Measurements from ENCODE around the gene TPSD1.
A peak's percentile ranks its signal among the peaks of the same experiment; 100 is the strongest.
"Not testable (repeated sequence)": the region's sequence is repeated elsewhere in the genome, so short reads cannot be mapped to it uniquely, and the experiment has no call there.

TPSD1 gene

DNA sequence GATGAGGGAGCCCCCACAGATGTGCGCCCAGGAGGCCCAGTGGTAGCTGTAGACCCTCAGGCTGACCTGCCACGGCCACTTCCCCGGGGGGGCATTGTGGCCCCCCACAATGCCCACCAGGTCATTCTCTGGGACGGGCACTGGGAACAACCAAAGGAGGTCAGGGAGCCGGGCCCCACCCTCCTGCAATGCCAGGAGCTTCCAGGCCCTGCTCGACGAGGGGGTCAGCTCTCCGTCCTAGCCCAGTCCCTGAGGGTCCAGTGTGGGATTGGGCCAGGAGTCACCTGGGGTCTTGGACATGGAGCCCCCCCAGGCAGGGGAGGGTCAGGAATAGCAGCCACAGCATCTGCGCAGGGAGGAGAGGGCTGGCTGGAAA, 7.0 kb downstream of the TPSD1 start:
- DNase-seq (ENCODE audit: low spot score), result no peak

DNA sequence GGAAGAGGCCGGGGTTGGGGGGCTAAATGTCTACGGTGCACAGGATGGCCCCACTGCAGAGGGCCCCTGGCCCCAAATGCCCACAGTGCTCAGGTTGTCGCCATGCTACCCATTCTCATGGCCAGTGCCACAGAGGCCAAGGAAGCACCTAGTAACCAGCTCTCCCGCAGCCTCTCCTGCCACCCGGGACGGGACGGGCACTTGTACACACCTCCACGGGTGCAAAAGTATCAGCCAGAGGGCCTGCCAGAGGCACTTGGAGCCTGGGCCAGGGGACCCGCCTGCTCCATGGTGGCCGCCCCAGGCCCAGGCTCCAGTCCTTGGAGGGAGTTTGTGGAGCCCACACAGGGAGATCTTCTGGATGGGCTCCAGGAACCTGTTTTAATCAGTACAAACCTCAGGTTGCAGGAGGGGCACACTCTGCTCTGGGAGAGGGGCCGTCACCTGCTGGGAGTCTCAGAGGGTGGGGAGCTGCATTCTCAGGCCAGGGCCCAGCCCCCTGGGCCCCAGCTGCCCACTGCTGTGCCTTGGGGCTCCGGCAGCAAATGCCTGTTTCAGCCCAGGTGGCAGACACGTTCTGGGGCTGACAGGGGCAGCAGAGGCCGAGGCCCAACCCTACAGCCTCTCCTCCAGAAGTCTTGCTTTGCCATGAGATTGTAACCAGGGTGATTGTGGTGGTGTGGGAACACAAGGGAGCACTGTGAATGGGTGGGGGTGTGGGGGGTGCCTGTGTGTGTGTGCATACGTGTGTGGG, 7.9 kb downstream of the TPSD1 start:
- no peak for DNase-seq (ENCODE audit: low spot score)

DNA sequence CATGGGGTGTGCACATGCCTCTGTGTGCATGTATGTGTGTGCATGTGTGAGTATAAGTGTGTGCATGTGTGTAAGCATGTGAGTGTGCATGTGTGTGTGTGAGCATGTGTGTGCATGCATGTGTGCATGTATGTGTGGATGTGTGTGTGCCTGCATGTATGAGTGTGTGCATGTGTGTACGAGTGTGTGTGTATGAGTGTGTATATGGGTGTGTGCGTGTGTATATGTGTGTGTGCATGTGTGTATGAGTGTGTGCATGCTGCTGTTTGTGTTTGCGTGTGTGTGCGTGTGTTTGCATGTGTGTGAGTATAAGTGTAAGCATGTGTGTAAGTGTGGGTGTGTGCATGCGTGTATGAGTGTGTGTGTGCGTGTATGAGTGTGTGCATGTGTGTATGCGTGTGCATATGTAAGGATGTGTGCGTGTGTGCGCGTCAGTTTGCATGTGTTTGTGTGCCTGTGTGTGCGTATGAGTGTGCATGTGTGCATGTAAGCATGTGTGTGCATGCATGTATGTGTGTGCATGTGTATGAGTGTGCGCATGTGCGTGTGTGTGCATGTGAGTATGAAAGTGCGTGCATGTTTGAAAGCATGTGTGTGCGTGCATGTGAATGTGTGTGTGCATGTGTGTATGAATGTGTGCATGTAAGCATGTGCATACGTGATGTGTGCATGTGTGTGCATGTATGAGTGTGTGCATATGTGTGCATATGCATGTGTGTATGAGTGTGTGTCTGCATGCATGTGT, 8.6 kb downstream of the TPSD1 start:
- no peak for DNase-seq (ENCODE audit: low spot score)

GRCh38 chr16:1265090-1265630, 9.3 kb downstream of the TPSD1 start:
- DNase-seq (ENCODE audit: low spot score), result no peak

GRCh38 chr16:1265826-1266225, 10.0 kb downstream of the TPSD1 start:
- no peak for DNase-seq (ENCODE audit: low spot score)

DNA sequence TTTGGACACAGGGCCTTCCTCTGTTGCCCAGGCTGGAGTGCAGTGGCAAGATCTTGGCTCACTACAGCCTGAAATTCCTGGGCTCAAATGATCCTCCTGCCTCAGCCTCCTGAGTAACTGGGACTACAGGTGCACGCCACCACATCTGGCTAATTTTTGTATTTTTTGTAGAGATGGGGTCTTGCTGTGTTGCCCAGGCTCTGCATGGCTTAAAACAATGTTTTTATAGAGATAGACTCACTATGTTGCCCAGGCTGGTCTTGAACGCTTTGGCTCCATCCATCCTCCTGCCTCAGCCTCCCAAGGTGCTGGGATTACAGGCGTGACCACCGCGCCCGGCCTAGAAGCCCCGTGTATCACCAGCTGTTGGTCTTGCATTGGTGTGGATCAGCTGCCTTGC, 13.5 kb downstream of the TPSD1 start:
- not testable (repeated sequence) for DNase-seq (ENCODE audit: low spot score)

GRCh38 chr16:1271380-1271723, 15.5 kb downstream of the TPSD1 start:
- no peak for DNase-seq (ENCODE audit: low spot score)

DNA sequence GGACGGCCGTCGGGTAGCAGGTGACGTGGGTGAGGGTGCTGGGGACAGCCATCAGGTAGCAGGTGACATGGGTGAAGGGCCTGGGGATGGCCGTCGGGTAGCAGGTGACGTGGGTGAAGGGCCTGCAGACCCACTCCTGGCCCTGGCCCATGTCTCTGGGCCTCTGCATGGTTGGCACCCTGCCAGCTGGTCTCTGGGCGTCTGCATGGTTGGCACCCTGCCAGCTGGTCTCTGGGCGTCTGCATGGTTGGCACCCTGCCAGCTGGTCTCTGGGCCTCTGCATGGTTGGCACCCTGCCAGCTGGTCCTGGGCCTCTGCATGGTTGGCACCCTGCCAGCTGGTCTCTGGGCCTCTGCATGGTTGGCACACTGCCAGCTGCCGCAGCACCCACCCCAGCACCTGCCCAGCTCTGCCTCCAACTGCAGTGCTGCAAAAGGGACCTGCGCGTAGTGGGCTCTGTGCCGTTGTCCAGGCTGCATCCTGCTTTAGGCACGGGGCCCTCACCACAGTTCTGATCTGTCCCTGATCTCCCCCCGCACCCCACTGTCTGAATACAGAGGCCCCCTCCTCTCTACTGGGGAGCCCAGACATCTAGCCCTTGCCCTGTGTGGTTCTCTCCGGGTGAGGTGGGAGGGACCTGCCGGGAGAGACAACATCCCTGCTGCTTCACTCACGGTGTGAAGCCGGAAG, 16.0 kb downstream of the TPSD1 start:
- DNase-seq (ENCODE audit: low spot score), result peak; percentile 29

DNA sequence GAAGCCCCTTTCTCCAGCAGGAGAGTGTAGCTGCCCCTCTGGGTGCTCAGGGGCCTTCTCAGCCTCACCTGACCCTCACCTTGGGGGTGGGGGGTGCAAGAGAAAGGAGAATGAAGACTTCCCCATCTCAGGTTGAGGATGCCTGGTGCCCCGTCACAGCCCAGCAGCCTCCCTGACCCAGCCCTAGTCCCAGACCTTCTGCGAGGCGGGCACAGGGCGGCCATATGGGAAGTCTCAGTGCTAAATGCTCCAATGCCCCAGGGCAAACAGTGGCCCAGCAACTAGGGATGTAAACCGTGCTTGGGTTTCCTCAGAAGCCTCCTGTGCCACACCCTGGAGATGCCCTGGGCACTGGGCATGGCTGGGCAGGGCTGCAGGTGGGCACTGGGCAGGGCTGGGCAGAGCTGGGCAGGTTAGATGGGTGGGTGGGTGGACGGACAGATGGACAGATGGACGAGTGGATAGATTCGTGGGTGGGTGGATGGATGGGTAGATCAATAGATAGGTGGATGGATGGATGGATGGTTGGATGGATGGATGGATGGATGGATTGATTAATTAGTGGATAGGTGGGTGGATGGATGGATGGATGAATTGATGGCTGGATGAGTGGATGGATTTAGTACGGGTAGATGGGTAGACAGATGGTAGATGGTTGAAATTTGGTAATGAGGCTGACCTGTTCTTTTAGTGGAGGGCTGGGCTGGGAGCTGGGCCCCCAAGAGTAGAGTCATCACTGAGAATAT, 16.8 kb downstream of the TPSD1 start:
- no peak for DNase-seq (ENCODE audit: low spot score)

- DNase-seq (ENCODE audit: low spot score), result no peak
Observed at GRCh38 chr16:1273816-1274215, 17.9 kb downstream of the TPSD1 start.

DNA sequence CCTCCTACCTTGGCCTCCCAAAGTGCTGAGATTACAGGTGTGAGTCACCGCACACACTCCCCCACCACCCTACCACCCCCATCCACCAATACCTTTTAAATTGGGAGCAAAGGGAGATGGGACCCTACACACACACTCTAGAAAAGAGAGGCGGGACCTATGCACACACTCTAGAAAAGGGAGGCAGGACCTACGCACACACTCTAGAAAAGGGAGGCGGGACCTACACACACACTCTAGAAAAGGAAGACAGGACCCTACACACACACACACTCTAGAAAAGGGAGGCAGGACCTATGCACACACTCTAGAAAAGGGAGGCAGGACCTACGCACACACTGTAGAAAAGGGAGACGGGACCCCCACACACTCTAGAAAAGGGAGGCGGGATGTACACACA, 18.9 kb downstream of the TPSD1 start:
- no peak for DNase-seq (ENCODE audit: low spot score)

- DNase-seq (ENCODE audit: low spot score), result no peak
Observed at GRCh38 chr16:1275791-1276579, 20.1 kb downstream of the TPSD1 start.

DNA sequence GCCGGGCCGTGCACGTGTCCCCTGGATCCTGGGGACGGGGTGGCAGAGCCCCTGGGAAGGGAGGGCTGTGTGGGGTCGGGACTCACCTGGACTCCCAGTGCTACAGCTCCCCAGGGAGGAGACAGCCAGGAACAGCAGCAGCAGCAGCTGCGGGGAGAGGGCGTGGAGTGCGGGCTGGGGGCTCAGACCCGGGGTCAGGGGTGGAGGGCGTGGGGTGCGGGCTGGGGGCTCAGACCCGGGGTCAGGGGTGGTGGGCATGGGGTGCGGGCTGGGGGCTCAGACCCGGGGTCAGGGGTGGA, 20.7 kb downstream of the TPSD1 start:
- no peak for DNase-seq (ENCODE audit: low spot score)

- DNase-seq (ENCODE audit: low spot score), result no peak
Observed at GRCh38 chr16:1277151-1277598, 21.3 kb downstream of the TPSD1 start.

GRCh38 chr16:1277617-1278282, 21.9 kb downstream of the TPSD1 start:
- DNase-seq (ENCODE audit: low spot score), result no peak

- no peak for DNase-seq (ENCODE audit: low spot score)
Observed at GRCh38 chr16:1278477-1278876, 22.6 kb downstream of the TPSD1 start.

DNA sequence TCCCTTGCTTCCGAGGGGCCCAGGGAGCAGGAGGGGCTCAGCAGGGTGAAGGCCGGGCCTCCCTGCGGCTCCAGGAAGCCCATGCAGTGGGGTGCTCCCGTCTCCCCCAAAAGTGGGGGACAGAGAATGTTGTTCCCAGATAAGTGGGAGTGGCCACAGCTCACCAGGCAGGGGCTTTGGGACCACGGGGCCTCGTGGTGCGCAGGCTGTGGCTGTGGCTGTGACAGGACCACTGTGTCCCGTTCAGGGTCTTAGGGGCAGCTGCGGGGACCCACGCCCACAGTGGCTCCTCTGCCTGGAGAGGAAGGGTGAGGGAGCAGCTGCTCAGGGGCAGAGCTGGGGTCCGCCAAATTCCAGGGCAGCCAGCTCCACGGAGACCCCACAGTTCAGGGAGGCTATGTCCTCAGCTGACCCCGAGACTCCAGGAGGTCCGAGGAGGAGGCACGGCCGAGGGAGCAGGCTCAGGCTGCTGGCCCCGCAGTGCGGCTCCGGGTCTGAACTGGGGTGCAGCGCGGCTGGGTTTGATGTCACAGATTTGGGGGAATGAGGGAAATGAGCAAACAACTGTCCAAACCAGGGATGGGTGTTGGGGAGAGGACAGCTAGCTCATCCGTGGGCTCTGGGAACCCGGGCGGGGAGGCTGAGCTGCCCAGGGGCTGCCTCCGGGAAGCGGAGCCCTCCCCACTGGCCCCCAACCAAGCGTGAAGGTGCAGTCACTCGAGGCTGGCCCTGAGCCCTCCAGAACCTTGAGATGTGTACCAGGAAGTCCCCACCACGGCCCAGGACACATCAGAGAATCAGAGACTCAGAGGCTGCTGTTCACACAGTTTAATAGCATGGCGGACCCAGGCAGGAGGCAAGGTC, 23.4 kb downstream of the TPSD1 start:
- no peak for DNase-seq (ENCODE audit: low spot score)

GRCh38 chr16:1279945-1280589, 24.2 kb downstream of the TPSD1 start:
- no peak for DNase-seq (ENCODE audit: low spot score)

- DNase-seq (ENCODE audit: low spot score), result no peak
Observed at GRCh38 chr16:1280783-1281182, 24.9 kb downstream of the TPSD1 start.

All from LoVo (cell line).